Panc1 (cell line): ENCODE measurements around the gene PRPF40A. TPM values are rescaled to one million over a fixed set of nuclear protein-coding genes. Genes with fewer than 3 reads are reported as not detected.
"Not testable (repeated sequence)": the region's sequence is repeated elsewhere in the genome, so short reads cannot be mapped to it uniquely, and the experiment has no call there.

ENCODE experiments used
- ATAC-seq: fragments of 200-7000 bp; cut with Tn5 transposase; 2 replicates; pipeline ENCODE4 v1.9.1; 2020; ENCODE audit warnings: mild to moderate bottlenecking, moderate library complexity
- BruUV-seq: library from RNA; stranded (reverse); fragments of 400-500 nt; replicated peaks from 2 replicates; lab custom pipeline; 2021; lab: Mats Ljungman, UMichigan
- CTCF ChIA-PET: fragments of 300-600 bp; sonication (Branson Sonifier 250); formaldehyde crosslinking; loops from one replicate; lab custom pipeline; 2022; ENCODE audit warnings: antibody characterized with exemption; lab: Charles Lee
- POLR2A ChIA-PET: fragments of 300-600 bp; sonication (Branson Sonifier 250); formaldehyde crosslinking; loops from one replicate; lab custom pipeline; 2022; ENCODE audit warnings: antibody characterized with exemption; lab: Charles Lee
- DNase-seq: peaks from one replicate; pipeline ENCODE4 v3.0.0-alpha.2; 2010; ENCODE audit warnings: low read depth, low spot score
- H3K27ac ChIP-seq: 2 replicates; pipeline ENCODE4 v1.5.1; 2011; ENCODE audit warnings: mild to moderate bottlenecking, low read length, inconsistent platforms
- H3K27me3 ChIP-seq: fragments of 200-500 bp; sonication (Bioruptor generic); 2 replicates; pipeline ENCODE4 v1.6.0; 2014; ENCODE audit warnings: low read length, inconsistent platforms; ENCODE audit not compliant: control insufficient read depth, insufficient read depth
- H3K36me3 ChIP-seq: fragments of 200-500 bp; sonication (Bioruptor generic); 2 replicates; pipeline ENCODE4 v1.5.1; 2014; ENCODE audit warnings: inconsistent platforms, mild to moderate bottlenecking, low read length, moderate library complexity; ENCODE audit not compliant: control insufficient read depth, insufficient read depth
- H3K4me1 ChIP-seq: 2 replicates; pipeline ENCODE4 v1.5.1; 2011; ENCODE audit warnings: inconsistent platforms, mild to moderate bottlenecking, low read length, moderate library complexity; ENCODE audit not compliant: control insufficient read depth, insufficient read depth
- H3K4me3 ChIP-seq, 2 experiments: 2 replicates each; pipeline ENCODE4 v1.5.1; 2011 to 2012; ENCODE audit warnings: low read depth in 2 of 2, low read length in 2 of 2, mild to moderate bottlenecking in 2 of 2, inconsistent platforms in 1 of 2, moderate library complexity in 1 of 2
- H3K9me3 ChIP-seq: fragments of 200-500 bp; sonication (Bioruptor generic); 2 replicates; pipeline ENCODE4 v1.5.1; 2014; ENCODE audit warnings: low read depth, mild to moderate bottlenecking, inconsistent platforms, low read length, moderate library complexity; ENCODE audit not compliant: control insufficient read depth, insufficient read depth
- POLR2AphosphoS5 ChIP-seq: IDR thresholded peaks from 2 replicates; pipeline ENCODE4 v1.6.1; 2012; ENCODE audit warnings: mild to moderate bottlenecking, low read depth, low read length, moderate library complexity
- SIN3A ChIP-seq: IDR thresholded peaks from 2 replicates; pipeline ENCODE4 v1.6.1; 2012; ENCODE audit warnings: low read depth, mild to moderate bottlenecking, low read length, moderate library complexity, borderline replicate concordance; ENCODE audit not compliant: insufficient read depth
- TCF7L2 ChIP-seq: IDR thresholded peaks from 2 replicates; pipeline ENCODE4 v1.6.1; 2011; ENCODE audit warnings: mild to moderate bottlenecking, low read depth, low read length, inconsistent platforms
- in situ Hi-C: cut with HindIII; loops from 2 replicates; pipeline ENCODE4 v1.10.0; 2016; ENCODE audit warnings: low sequenced_read_pairs, low pct_unique_long_range_greater_than_20kb
- intact Hi-C: fragments of 100-400 bp; cut with micrococcal nuclease; formaldehyde crosslinking; loops from one replicate; pipeline ENCODE4 v1.10.0; 2022; ENCODE audit not compliant: unreplicated experiment
- total RNA-seq: library from RNA; stranded (reverse); gene quantifications from one replicate; pipeline ENCODE4 v1.2.1, GENCODE V29; 2021; ENCODE audit not compliant: unreplicated experiment
- TF ChIP-seq, protein P1 (sequence below): fragments of 450-650 bp; IDR thresholded peaks from 2 replicates; pipeline ENCODE4 v1.5.1; 2017; ENCODE audit warnings: mild to moderate bottlenecking
- TF ChIP-seq, protein P2 (sequence below), 2 experiments: IDR thresholded peaks; 2 replicates each; pipeline ENCODE4 v1.6.1; 2011 to 2012; ENCODE audit warnings: low read depth in 2 of 2, control low read depth in 1 of 2, low read length in 1 of 2, mild to moderate bottlenecking in 1 of 2, moderate library complexity in 1 of 2; ENCODE audit not compliant: insufficient read depth in 1 of 2

Gene PRPF40A
- total RNA-seq, 1 experiment from 2014 or later = 142 TPM

GRCh38 chr2:152766928-152767327 lies 49.7 kb upstream of the PRPF40A start:
- H3K9me3 ChIP-seq = no peaks in the 10 kb centered on the region
- ChIA-PET CTCF (no interaction called here), POLR2A (no interaction called here)
- intact Hi-C loops (no loop called here), in situ Hi-C loops (no loop called here)
- BruUV-seq = no TSS peak
- no peak overlapping the region for H3K4me3 ChIP-seq
- H3K27ac ChIP-seq = no peak overlapping the region
- DNase-seq (no peak), ATAC-seq (no peak)
- no peaks in the 10 kb centered on the region for H3K27me3 ChIP-seq
- no peaks in the 10 kb centered on the region for H3K36me3 ChIP-seq
- TF ChIP-seq SIN3A (no peak), TCF7L2 (no peak), POLR2AphosphoS5 (no peak)
- TF ChIP-seq, protein P1, sequence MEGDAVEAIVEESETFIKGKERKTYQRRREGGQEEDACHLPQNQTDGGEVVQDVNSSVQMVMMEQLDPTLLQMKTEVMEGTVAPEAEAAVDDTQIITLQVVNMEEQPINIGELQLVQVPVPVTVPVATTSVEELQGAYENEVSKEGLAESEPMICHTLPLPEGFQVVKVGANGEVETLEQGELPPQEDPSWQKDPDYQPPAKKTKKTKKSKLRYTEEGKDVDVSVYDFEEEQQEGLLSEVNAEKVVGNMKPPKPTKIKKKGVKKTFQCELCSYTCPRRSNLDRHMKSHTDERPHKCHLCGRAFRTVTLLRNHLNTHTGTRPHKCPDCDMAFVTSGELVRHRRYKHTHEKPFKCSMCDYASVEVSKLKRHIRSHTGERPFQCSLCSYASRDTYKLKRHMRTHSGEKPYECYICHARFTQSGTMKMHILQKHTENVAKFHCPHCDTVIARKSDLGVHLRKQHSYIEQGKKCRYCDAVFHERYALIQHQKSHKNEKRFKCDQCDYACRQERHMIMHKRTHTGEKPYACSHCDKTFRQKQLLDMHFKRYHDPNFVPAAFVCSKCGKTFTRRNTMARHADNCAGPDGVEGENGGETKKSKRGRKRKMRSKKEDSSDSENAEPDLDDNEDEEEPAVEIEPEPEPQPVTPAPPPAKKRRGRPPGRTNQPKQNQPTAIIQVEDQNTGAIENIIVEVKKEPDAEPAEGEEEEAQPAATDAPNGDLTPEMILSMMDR = no peak
- TF ChIP-seq, protein P2, sequence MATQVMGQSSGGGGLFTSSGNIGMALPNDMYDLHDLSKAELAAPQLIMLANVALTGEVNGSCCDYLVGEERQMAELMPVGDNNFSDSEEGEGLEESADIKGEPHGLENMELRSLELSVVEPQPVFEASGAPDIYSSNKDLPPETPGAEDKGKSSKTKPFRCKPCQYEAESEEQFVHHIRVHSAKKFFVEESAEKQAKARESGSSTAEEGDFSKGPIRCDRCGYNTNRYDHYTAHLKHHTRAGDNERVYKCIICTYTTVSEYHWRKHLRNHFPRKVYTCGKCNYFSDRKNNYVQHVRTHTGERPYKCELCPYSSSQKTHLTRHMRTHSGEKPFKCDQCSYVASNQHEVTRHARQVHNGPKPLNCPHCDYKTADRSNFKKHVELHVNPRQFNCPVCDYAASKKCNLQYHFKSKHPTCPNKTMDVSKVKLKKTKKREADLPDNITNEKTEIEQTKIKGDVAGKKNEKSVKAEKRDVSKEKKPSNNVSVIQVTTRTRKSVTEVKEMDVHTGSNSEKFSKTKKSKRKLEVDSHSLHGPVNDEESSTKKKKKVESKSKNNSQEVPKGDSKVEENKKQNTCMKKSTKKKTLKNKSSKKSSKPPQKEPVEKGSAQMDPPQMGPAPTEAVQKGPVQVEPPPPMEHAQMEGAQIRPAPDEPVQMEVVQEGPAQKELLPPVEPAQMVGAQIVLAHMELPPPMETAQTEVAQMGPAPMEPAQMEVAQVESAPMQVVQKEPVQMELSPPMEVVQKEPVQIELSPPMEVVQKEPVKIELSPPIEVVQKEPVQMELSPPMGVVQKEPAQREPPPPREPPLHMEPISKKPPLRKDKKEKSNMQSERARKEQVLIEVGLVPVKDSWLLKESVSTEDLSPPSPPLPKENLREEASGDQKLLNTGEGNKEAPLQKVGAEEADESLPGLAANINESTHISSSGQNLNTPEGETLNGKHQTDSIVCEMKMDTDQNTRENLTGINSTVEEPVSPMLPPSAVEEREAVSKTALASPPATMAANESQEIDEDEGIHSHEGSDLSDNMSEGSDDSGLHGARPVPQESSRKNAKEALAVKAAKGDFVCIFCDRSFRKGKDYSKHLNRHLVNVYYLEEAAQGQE (IDR thresholded peaks at IDR 0.05; ENCODE audit: insufficient read depth in 1 of 2, low read depth in 2 of 2, low read length in 1 of 2) = no peak
- no peaks in the 10 kb centered on the region for H3K4me1 ChIP-seq

GRCh38 chr2:152763651-152764050 lies 46.4 kb upstream of the PRPF40A start:
- ATAC-seq = no peak
- Histone ChIP-seq H3K4me3 (no peak overlapping the region), H3K9me3 (no peaks in the 10 kb centered on the region), H3K27ac (no peak overlapping the region), H3K36me3 (peaks cover 7% of the 10 kb centered on the region; the same call in 1 of the 2 replicates), H3K27me3 (no peaks in the 10 kb centered on the region), H3K4me1 (no peaks in the 10 kb centered on the region)
- TF ChIP-seq, protein P2 (IDR thresholded peaks at IDR 0.05; ENCODE audit: insufficient read depth in 1 of 2, low read depth in 2 of 2, low read length in 1 of 2) = no peak
- TF ChIP-seq SIN3A = no peak
- TF ChIP-seq POLR2AphosphoS5 = 0 out of 2 replicates have a peak, but pooled peaks have one; percentile 28
- no TSS peak for BruUV-seq
- in situ Hi-C loops (no loop called here), intact Hi-C loops (no loop called here)
- no peak for DNase-seq
- ChIA-PET POLR2A (no interaction called here), CTCF (no interaction called here)

GRCh38 chr2:152763208-152763607 lies 45.9 kb upstream of the PRPF40A start:
- H3K27ac ChIP-seq, H3K9me3 ChIP-seq, H3K4me3 ChIP-seq, ATAC-seq, CTCF ChIA-PET, H3K4me1 ChIP-seq, POLR2A ChIA-PET, DNase-seq, BruUV-seq, H3K36me3 ChIP-seq, intact Hi-C loops, H3K27me3 ChIP-seq, in situ Hi-C loops: not testable (repeated sequence)
